ENCODE data around the gene KDM1B.
A peak's percentile ranks its signal among the peaks of the same experiment; 100 is the strongest.

The KDM1B gene

GRCh38 chr6:18210707-18211106, 55.5 kb downstream of the KDM1B start:
- Histone ChIP-seq H3K4me2 (no peak overlapping the region), H2AFZ (ENCODE audit: low read depth) (no peak overlapping the region), H3K27ac (no peak overlapping the region), H3K79me2 (ENCODE audit: insufficient read depth, low read depth) (no peaks in the 10 kb centered on the region), H4K20me1 (ENCODE audit: insufficient read depth) (peaks cover 4% of the 10 kb centered on the region; the same call in 1 of the 2 replicates), H3K4me3 (IDR thresholded peaks at IDR 0.05; ENCODE audit: insufficient read depth, low read depth, low read length) (no peak overlapping the region), H3K36me3 (ENCODE audit: insufficient read depth) (no peaks in the 10 kb centered on the region), H3K4me1 (ENCODE audit: low read depth, poor library complexity, severe bottlenecking) (peaks cover 14% of the 10 kb centered on the region), H3K27me3 (ENCODE audit: insufficient read depth, low read depth) (no peaks in the 10 kb centered on the region), H3K9ac (no peak overlapping the region)
- no peak for TF ChIP-seq CTCF (conservative IDR thresholded peaks at IDR 0.05; ENCODE audit: low read depth, low read length)

DNA sequence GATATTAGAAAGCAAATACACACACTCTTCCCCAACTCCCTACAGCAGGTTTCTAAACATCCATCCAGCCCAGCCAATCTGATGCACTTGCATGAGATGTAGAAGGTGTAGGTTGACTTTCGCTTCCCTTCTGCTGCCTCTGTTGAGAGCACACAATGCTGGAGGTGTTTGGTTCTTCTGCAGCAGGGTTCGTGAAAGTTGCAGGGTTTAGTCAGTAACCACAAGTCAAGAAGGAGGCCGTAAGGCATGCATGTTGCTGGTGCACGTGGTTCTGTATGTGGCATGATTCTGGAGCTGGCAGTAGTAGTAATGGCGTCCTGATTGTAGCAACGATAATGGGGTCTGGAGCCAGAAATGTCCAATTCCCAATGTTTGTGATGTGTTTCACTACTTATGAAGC, 56.1 kb downstream of the KDM1B start:
- Histone ChIP-seq H3K79me2 (ENCODE audit: insufficient read depth, low read depth) (no peaks in the 10 kb centered on the region), H2AFZ (ENCODE audit: low read depth) (no peak overlapping the region), H3K27me3 (ENCODE audit: insufficient read depth, low read depth) (no peaks in the 10 kb centered on the region), H3K36me3 (ENCODE audit: insufficient read depth) (no peaks in the 10 kb centered on the region), H4K20me1 (ENCODE audit: insufficient read depth) (peaks cover 4% of the 10 kb centered on the region; the same call in 1 of the 2 replicates), H3K4me2 (no peak overlapping the region), H3K4me1 (ENCODE audit: low read depth, poor library complexity, severe bottlenecking) (peaks cover 14% of the 10 kb centered on the region), H3K27ac (no peak overlapping the region), H3K4me3 (IDR thresholded peaks at IDR 0.05; ENCODE audit: insufficient read depth, low read depth, low read length) (no peak overlapping the region), H3K9ac (no peak overlapping the region)
- TF ChIP-seq CTCF (conservative IDR thresholded peaks at IDR 0.05; ENCODE audit: low read depth, low read length) = no peak

DNA sequence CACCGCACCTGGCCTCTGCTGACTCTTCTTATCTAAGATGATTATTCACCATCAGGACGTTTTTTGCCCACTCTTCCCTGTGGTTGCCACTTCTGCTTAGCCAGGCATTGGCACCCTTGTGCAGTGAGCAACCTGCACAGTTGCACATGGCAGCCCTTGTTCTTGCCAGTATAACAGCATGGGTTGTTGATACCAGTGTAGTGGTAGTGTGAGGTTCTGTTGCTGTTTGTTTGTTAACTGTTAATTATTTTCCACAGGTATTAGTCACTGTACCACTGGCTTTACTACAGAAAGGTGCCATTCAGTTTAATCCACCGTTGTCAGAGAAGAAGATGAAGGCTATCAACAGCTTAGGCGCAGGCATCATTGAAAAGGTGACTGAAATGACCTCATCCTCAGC, 57.0 kb downstream of the KDM1B start:
- Histone ChIP-seq H4K20me1 (ENCODE audit: insufficient read depth) (peaks cover 4% of the 10 kb centered on the region; the same call in 1 of the 2 replicates), H3K79me2 (ENCODE audit: insufficient read depth, low read depth) (no peaks in the 10 kb centered on the region), H3K4me2 (no peak overlapping the region), H3K4me3 (IDR thresholded peaks at IDR 0.05; ENCODE audit: insufficient read depth, low read depth, low read length) (no peak overlapping the region), H3K9ac (no peak overlapping the region), H3K27me3 (ENCODE audit: insufficient read depth, low read depth) (no peaks in the 10 kb centered on the region), H3K27ac (no peak overlapping the region), H3K36me3 (ENCODE audit: insufficient read depth) (no peaks in the 10 kb centered on the region), H3K4me1 (ENCODE audit: low read depth, poor library complexity, severe bottlenecking) (peaks cover 17% of the 10 kb centered on the region), H2AFZ (ENCODE audit: low read depth) (no peak overlapping the region)
- no peak for TF ChIP-seq CTCF (conservative IDR thresholded peaks at IDR 0.05; ENCODE audit: low read depth, low read length)

GRCh38 chr6:18213439-18213838, 58.2 kb downstream of the KDM1B start:
- Histone ChIP-seq H3K27ac (no peak overlapping the region), H3K4me3 (IDR thresholded peaks at IDR 0.05; ENCODE audit: insufficient read depth, low read depth, low read length) (no peak overlapping the region), H3K27me3 (ENCODE audit: insufficient read depth, low read depth) (no peaks in the 10 kb centered on the region), H3K4me1 (ENCODE audit: low read depth, poor library complexity, severe bottlenecking) (peaks cover 17% of the 10 kb centered on the region), H3K4me2 (peak overlapping the region; percentile 61; the same call in 1 of the 2 replicates), H3K9ac (no peak overlapping the region), H2AFZ (ENCODE audit: low read depth) (no peak overlapping the region), H4K20me1 (ENCODE audit: insufficient read depth) (peaks cover 4% of the 10 kb centered on the region; the same call in 1 of the 2 replicates), H3K79me2 (ENCODE audit: insufficient read depth, low read depth) (no peaks in the 10 kb centered on the region), H3K36me3 (ENCODE audit: insufficient read depth) (no peaks in the 10 kb centered on the region)
- no peak for TF ChIP-seq CTCF (conservative IDR thresholded peaks at IDR 0.05; ENCODE audit: low read depth, low read length)

Data from KMS-11 (cell line).